HepG2 (cell line): ENCODE data around the gene DNAJC7. TPM values are rescaled to one million over a fixed set of nuclear protein-coding genes. Genes with fewer than 3 reads are reported as not detected.

Source experiments
- ATF5 ChIP-seq: sonication (generic); formaldehyde crosslinking; IDR thresholded peaks from 2 replicates; pipeline ENCODE4 v1.4.0; 2020; ENCODE audit warnings: mild to moderate bottlenecking, low read depth, missing genetic modification reagents
- ATF7-NPFF ChIP-seq: sonication (generic); formaldehyde crosslinking; IDR thresholded peaks from 2 replicates; pipeline ENCODE4 v1.8.1; 2023; ENCODE audit warnings: mild to moderate bottlenecking, low read depth, missing genetic modification reagents, moderate library complexity
- CEBPG ChIP-seq: IDR thresholded peaks from 2 replicates; pipeline ENCODE4 v1.6.1; 2016
- FOXC1 ChIP-seq: sonication (generic); formaldehyde crosslinking; IDR thresholded peaks from 2 replicates; pipeline ENCODE4 v1.8.0; 2022; ENCODE audit warnings: mild to moderate bottlenecking, missing genetic modification reagents, borderline replicate concordance
- JARID2 ChIP-seq: sonication (generic); formaldehyde crosslinking; IDR thresholded peaks from 2 replicates; pipeline ENCODE4 v1.8.1; 2023; ENCODE audit warnings: missing genetic modification reagents, inconsistent platforms; ENCODE audit not compliant: insufficient replicate concordance
- ZFX ChIP-seq: sonication (generic); formaldehyde crosslinking; IDR thresholded peaks from 2 replicates; pipeline ENCODE4 v1.4.0; 2020; ENCODE audit warnings: mild to moderate bottlenecking, low read depth, missing genetic modification reagents, moderate library complexity
- ZIK1 ChIP-seq: sonication (generic); formaldehyde crosslinking; IDR thresholded peaks from 2 replicates; pipeline ENCODE4 v1.5.0; 2020; ENCODE audit warnings: mild to moderate bottlenecking, low read depth, missing genetic modification reagents, borderline replicate concordance
- ZNF329 ChIP-seq: sonication (generic); formaldehyde crosslinking; IDR thresholded peaks from 2 replicates; pipeline ENCODE4 v1.9.0; 2021; ENCODE audit warnings: low read depth, mild to moderate bottlenecking, missing genetic modification reagents
- ZNF430 ChIP-seq: sonication (generic); formaldehyde crosslinking; IDR thresholded peaks from 2 replicates; pipeline ENCODE4 v1.9.0; 2021; ENCODE audit warnings: mild to moderate bottlenecking, missing genetic modification reagents
- ZNF709 ChIP-seq: sonication (generic); formaldehyde crosslinking; IDR thresholded peaks from 2 replicates; pipeline ENCODE4 v1.5.0; 2020; ENCODE audit warnings: mild to moderate bottlenecking, missing genetic modification reagents
- ZNF724P ChIP-seq: sonication (generic); formaldehyde crosslinking; IDR thresholded peaks from 2 replicates; pipeline ENCODE4 v1.8.0; 2022; ENCODE audit warnings: missing genetic modification reagents, borderline replicate concordance
- ZSCAN25 ChIP-seq: sonication (generic); formaldehyde crosslinking; IDR thresholded peaks from 2 replicates; pipeline ENCODE4 v1.8.0; 2022; ENCODE audit warnings: mild to moderate bottlenecking, missing genetic modification reagents
- polyA plus RNA-seq, 8 experiments: library from polyadenylated mRNA; depleted of rRNA in 3 of 8; stranded (reverse) in 7 of 8; unstranded in 1 of 8; fragments of >200 nt; fragmentation: Illumina TruSeq in 4 of 8; extraction: Trizol in 4 of 8; gene quantifications; 2 replicates each; pipeline versions ENCODE4 v1.2.1 to v1.2.3, GENCODE V29; 2011 to 2016; ENCODE audit warnings: low read depth in 4 of 8, missing spikeins in 1 of 8, mixed read lengths in 1 of 8; ENCODE audit not compliant: insufficient read depth in 1 of 8
- total RNA-seq, 5 experiments: library from RNA; depleted of rRNA; stranded (reverse); fragments of >200 nt; fragmentation: Illumina TruSeq; extraction: Trizol; gene quantifications; 2 replicates each; pipeline ENCODE4 v1.2.3, GENCODE V29; 2016; ENCODE audit warnings: low read depth in 1 of 5
- TF ChIP-seq, protein P1 (sequence below), 2 experiments: sonication (generic) in 1 of 2; formaldehyde crosslinking in 1 of 2; IDR thresholded peaks; 2 replicates each; pipeline versions ENCODE4 v1.4.0 to v1.6.1; 2016 to 2020; ENCODE audit warnings: borderline replicate concordance in 1 of 2, low read depth in 1 of 2, mild to moderate bottlenecking in 1 of 2, missing genetic modification reagents in 1 of 2
- TF ChIP-seq, protein P2 (sequence below): sonication (generic); formaldehyde crosslinking; IDR thresholded peaks from 2 replicates; pipeline ENCODE4 v1.5.1; 2020; ENCODE audit warnings: missing genetic modification reagents, mild to moderate bottlenecking, borderline replicate concordance
- TF ChIP-seq, protein P3 (sequence below): sonication (generic); formaldehyde crosslinking; IDR thresholded peaks from 2 replicates; pipeline ENCODE4 v1.5.1; 2020; ENCODE audit warnings: mild to moderate bottlenecking, missing genetic modification reagents, moderate library complexity

DNAJC7 gene
- total and polyA plus RNA-seq, 2 of the 13 experiments (the other 11 are each of a cell fraction or from before 2014, with no cell fraction given), result 47.7 to 132 TPM

DNA sequence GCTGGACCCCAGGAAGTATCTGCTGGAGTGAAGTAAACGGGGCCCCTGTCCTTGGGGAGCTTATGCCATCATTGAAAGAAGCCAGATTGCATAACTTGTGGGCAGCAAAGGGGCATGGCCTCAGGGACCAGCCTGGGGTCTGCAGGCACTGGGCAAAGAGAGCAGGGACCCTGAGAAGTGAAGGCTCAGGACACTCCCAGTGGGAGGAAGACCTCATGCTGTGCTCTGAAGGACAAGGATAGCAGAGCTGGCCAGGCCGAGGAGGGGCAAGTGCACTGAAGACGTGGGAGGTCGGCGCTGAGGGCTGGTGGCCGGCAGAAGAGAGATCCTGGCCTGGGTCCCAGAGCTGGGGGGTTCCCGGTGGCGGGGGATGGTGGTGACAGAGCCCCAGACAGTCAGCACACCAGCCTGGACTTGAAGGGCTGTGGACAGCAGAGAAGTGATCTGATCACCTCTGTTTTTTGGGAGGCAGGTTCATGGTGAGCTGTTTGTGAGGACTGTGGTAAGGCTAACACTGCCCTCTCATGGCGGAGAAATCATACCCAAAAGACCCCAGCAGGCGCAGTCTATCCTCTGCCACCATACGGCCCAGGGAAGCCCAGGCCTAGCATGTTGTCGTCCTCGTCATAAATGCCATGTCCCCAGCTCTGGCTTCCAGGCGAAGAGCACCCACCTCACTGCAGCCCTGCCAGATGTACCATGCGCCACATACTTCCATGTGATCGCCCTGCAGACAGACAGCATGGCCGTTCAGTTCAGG is 57.7 kb downstream of the DNAJC7 start (continued):
- TF ChIP-seq ATF5 (CRISPR knock-in tag) (0 out of 2 replicates have a peak, but pooled peaks have one; percentile 73), ZNF709 (0 out of 2 replicates have a peak, but pooled peaks have one; percentile 27), CEBPG (CRISPR knock-in tag) (peak; percentile 84), ZNF329 (CRISPR knock-in tag) (0 out of 2 replicates have a peak, but pooled peaks have one; percentile 66), ZSCAN25 (peak; percentile 51; the same call in 1 of the 2 replicates), ZNF430 (CRISPR knock-in tag) (peak; percentile 65; the same call in 1 of the 2 replicates), ZFX (peak; percentile 95), JARID2 (CRISPR knock-in tag) (peak; percentile 90), FOXC1 (CRISPR knock-in tag) (peak; percentile 86), ZNF724P (0 out of 2 replicates have a peak, but pooled peaks have one; percentile 34), ZIK1 (CRISPR knock-in tag) (peak; percentile 77; the same call in 1 of the 2 replicates), ATF7-NPFF (peak; percentile 63; the same call in 1 of the 2 replicates)
- TF ChIP-seq, protein P1, sequence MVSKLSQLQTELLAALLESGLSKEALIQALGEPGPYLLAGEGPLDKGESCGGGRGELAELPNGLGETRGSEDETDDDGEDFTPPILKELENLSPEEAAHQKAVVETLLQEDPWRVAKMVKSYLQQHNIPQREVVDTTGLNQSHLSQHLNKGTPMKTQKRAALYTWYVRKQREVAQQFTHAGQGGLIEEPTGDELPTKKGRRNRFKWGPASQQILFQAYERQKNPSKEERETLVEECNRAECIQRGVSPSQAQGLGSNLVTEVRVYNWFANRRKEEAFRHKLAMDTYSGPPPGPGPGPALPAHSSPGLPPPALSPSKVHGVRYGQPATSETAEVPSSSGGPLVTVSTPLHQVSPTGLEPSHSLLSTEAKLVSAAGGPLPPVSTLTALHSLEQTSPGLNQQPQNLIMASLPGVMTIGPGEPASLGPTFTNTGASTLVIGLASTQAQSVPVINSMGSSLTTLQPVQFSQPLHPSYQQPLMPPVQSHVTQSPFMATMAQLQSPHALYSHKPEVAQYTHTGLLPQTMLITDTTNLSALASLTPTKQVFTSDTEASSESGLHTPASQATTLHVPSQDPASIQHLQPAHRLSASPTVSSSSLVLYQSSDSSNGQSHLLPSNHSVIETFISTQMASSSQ (IDR thresholded peaks at IDR 0.05; ENCODE audit: low read depth), result 0 out of 2 replicates have a peak, but pooled peaks have one; percentile 2
- TF ChIP-seq, protein P1 (CRISPR knock-in tag; IDR thresholded peaks at IDR 0.05; ENCODE audit: borderline replicate concordance), result 0 out of 2 replicates have a peak, but pooled peaks have one; percentile 8
- TF ChIP-seq, protein P2, sequence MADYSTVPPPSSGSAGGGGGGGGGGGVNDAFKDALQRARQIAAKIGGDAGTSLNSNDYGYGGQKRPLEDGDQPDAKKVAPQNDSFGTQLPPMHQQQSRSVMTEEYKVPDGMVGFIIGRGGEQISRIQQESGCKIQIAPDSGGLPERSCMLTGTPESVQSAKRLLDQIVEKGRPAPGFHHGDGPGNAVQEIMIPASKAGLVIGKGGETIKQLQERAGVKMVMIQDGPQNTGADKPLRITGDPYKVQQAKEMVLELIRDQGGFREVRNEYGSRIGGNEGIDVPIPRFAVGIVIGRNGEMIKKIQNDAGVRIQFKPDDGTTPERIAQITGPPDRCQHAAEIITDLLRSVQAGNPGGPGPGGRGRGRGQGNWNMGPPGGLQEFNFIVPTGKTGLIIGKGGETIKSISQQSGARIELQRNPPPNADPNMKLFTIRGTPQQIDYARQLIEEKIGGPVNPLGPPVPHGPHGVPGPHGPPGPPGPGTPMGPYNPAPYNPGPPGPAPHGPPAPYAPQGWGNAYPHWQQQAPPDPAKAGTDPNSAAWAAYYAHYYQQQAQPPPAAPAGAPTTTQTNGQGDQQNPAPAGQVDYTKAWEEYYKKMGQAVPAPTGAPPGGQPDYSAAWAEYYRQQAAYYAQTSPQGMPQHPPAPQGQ (CRISPR knock-in tag), result 0 out of 2 replicates have a peak, but pooled peaks have one; percentile 81
- TF ChIP-seq, protein P3, sequence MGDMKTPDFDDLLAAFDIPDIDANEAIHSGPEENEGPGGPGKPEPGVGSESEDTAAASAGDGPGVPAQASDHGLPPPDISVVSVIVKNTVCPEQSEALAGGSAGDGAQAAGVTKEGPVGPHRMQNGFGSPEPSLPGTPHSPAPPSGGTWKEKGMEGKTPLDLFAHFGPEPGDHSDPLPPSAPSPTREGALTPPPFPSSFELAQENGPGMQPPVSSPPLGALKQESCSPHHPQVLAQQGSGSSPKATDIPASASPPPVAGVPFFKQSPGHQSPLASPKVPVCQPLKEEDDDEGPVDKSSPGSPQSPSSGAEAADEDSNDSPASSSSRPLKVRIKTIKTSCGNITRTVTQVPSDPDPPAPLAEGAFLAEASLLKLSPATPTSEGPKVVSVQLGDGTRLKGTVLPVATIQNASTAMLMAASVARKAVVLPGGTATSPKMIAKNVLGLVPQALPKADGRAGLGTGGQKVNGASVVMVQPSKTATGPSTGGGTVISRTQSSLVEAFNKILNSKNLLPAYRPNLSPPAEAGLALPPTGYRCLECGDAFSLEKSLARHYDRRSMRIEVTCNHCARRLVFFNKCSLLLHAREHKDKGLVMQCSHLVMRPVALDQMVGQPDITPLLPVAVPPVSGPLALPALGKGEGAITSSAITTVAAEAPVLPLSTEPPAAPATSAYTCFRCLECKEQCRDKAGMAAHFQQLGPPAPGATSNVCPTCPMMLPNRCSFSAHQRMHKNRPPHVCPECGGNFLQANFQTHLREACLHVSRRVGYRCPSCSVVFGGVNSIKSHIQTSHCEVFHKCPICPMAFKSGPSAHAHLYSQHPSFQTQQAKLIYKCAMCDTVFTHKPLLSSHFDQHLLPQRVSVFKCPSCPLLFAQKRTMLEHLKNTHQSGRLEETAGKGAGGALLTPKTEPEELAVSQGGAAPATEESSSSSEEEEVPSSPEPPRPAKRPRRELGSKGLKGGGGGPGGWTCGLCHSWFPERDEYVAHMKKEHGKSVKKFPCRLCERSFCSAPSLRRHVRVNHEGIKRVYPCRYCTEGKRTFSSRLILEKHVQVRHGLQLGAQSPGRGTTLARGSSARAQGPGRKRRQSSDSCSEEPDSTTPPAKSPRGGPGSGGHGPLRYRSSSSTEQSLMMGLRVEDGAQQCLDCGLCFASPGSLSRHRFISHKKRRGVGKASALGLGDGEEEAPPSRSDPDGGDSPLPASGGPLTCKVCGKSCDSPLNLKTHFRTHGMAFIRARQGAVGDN (CRISPR knock-in tag), result peak; percentile 93
